Left renal cortex interstitium (tissue), 4 donors: ENCODE measurements around the gene C15orf62. TPM values are rescaled to one million over a fixed set of nuclear protein-coding genes. Genes with fewer than 3 reads are reported as not detected.

Experiments
- DNase-seq, 4 donors: peaks; one replicate each; pipeline ENCODE4 v3.0.0-alpha.2; 2013; ENCODE audit warnings: low read depth in 4 of 4, low spot score in 2 of 4, missing footprints in 1 of 4
- polyA plus RNA-seq, 4 donors: library from polyadenylated mRNA; unstranded; fragments of 120-200 nt; gene quantifications; one replicate each; pipeline ENCODE4 v1.2.1, GENCODE V29; 2013; ENCODE audit not compliant: insufficient read length in 4 of 4

C15orf62 gene, protein sequence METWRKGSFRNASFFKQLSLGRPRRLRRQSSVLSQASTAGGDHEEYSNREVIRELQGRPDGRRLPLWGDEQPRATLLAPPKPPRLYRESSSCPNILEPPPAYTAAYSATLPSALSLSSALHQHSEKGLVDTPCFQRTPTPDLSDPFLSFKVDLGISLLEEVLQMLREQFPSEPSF
- polyA plus RNA-seq: 1 to 10 TPM; 1.6 to 4.9 (median 3.2) TPM

GRCh38 chr15:40769274-40770146 is at the start of gene C15orf62:
Gene C15orf62 (plus strand): TSS chr15:40769980. CDS start chr15:40770496, 516 bp downstream.
- DNase-seq: no peak

- DNase-seq: no peak
Observed at GRCh38 chr15:40721701-40722100, 48.1 kb upstream of the C15orf62 start.

DNA sequence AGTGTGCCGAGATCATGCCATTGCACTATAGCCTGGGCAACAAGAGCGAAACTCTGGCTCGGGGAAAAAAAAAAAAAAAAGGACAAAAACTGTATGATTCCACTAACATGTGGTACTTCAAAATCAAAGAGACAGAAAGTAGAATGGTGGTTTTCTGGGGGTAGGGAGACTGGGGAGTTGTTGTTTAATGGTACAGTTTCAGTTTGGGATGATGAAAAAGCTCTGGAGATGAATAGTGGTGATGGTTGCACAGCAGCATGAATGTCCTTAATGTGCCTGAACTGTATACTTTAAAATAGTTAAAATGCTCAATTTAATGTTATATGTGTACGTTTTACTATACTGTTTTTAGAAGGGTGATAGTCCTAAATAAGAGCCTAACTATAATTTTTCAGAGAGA is 47.4 kb upstream of the C15orf62 start:
- no peak for DNase-seq

GRCh38 chr15:40722934-40723333 is 46.8 kb upstream of the C15orf62 start:
- DNase-seq: no peak

DNA sequence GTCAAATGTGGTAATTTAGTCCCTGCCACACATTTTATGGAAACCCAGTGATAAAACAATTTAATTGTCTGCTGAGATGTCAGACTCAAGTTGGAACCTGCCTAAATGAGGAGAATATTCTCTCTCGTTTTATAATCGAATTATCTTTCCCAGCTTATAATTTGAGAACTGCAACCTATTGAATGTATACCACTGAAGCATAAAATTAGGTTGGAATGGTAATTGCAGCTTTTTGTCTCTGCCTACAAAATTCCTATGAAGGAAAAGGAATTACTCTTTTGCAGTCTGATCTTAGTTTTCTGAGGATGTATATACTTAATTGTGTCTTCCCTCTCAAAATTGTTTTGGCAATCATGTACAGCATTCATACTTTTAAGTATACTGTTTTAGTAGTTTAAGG is 45.9 kb upstream of the C15orf62 start:
- DNase-seq: no peak

GRCh38 chr15:40731034-40731433 is 38.7 kb upstream of the C15orf62 start:
- DNase-seq: no peak

DNA sequence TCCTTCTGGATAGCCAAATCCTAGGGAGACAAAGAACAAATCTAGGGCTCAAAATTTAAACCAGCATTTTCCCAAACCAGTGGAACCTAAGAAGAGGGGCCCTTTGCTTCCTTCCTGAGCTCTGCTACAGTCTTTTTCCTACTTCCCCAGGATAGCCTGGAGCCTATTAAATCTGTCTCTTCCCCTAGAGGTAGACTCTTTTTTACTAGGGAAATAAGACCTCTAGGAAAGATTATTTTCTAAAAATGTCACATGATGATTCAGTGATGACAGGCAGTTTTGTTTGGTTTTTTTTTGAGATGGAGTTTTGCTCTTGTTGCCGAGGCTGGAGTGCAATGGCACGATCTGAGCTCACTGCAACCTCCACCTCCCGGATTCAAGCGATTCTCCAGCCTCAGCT is 33.2 kb upstream of the C15orf62 start:
- DNase-seq: no peak

DNA sequence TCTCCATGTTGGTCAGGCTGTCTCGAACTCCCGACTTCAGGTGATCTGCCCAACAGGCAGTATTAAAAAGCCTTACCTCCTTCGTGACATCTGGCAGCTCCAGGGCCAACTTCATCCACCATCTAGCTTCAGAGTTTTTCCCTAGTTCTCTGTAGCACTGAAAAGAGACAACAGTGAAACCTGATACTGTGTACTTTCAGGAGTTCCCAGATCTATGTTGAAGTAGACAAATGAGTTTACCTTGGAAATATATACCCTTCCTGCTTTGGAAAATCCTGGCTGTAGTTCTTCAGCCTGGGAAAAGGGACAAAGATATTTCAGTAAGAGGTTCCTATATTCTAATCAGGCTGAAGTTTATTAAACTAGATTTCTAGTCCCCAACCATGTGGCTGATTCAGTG is 32.7 kb upstream of the C15orf62 start:
- DNase-seq: no peak

GRCh38 chr15:40739047-40739446 is 30.7 kb upstream of the C15orf62 start:
- no peak for DNase-seq

GRCh38 chr15:40739854-40740253 is 29.9 kb upstream of the C15orf62 start:
- no peak for DNase-seq

- no peak for DNase-seq
Observed at GRCh38 chr15:40743485-40743901, 26.3 kb upstream of the C15orf62 start.

GRCh38 chr15:40743921-40744814 is 25.6 kb upstream of the C15orf62 start:
- no peak for DNase-seq

- DNase-seq: no peak
Observed at GRCh38 chr15:40744815-40745152, 25.0 kb upstream of the C15orf62 start.

- no peak for DNase-seq
Observed at GRCh38 chr15:40746916-40747418, 22.8 kb upstream of the C15orf62 start.

- no peak for DNase-seq
Observed at GRCh38 chr15:40747685-40748631, 21.8 kb upstream of the C15orf62 start.

- DNase-seq: no peak
Observed at GRCh38 chr15:40749151-40749630, 20.6 kb upstream of the C15orf62 start.

- no peak for DNase-seq
Observed at GRCh38 chr15:40750885-40751284, 18.9 kb upstream of the C15orf62 start.

DNA sequence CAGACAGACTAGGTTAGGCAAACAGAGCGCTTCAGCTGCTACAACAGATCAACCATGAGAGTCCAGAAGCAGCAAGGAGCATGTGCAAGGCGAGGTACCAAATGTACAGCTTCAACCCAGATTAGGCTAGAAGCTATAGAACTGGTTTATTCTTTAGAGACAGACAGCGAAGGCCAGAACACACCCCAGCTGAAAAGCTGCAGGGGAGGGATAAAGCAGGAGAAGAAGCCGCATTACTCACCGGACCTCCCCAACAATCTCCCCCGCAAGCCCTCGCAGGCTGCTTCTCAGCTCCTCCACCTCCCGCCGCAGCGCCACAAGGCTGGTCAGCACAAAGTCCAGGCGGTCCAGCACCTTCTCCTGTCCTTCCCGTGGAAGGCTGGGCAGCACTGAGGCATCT is 18.0 kb upstream of the C15orf62 start:
- DNase-seq: no peak

- no peak for DNase-seq
Observed at GRCh38 chr15:40754574-40754882, 15.3 kb upstream of the C15orf62 start.
